Measurements from ENCODE around the gene IL2RG.

The IL2RG gene
- 35.4 to 55.6 (median 45.2) reads per million in 3 donors for total RNA-seq

GRCh38 chrX:71111141-71111843 lies at the start of gene IL2RG:
TSS of gene IL2RG (minus strand) at chrX:71111577. CDS start at chrX:71111539, 38 bp downstream.
- peaks cover 46% of the 10 kb centered on the region for H3K4me1 ChIP-seq (ENCODE audit: control insufficient read depth, insufficient read depth, low read length, poor library complexity, severe bottlenecking)
- no peaks in the 10 kb centered on the region for H3K27me3 ChIP-seq (replicated peaks; ENCODE audit: control insufficient read depth, insufficient read depth, low read length, poor library complexity, severe bottlenecking)
- peaks cover 13% of the 10 kb centered on the region for H3K36me3 ChIP-seq (ENCODE audit: control insufficient read depth, insufficient read depth, low read length)
- peak; percentile 70 to 82 (median 77) for DNase-seq
- peak within 1 kb of the TSS; percentile 61 for H3K4me3 ChIP-seq (ENCODE audit: insufficient read depth, low read depth, low read length, poor library complexity, severe bottlenecking)
- H3K27ac ChIP-seq (ENCODE audit: insufficient read depth, low read length, poor library complexity, severe bottlenecking): peak within 1 kb of the TSS; percentile 96
- H3K9me3 ChIP-seq (ENCODE audit: control insufficient read depth, low read length): no peaks in the 10 kb centered on the region

DNA sequence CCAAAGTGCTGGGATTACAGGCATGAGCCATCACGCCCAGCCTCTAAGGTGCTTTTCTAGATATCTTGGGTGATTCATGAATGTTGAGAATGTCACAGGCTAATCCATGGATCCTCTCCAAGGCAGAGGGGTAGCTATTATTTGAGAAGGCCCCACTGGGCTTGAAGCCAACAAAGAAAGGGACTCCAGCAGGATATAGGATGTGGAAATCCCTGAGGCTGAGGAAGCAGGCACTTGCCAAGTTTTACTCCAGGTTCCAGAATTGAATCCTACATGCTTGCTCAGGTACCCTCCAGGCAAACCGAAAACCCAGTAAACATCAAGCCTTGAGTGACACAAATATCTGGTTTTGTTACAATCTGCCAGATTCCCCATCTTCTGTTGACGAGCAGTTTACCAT lies 49.1 kb upstream of the IL2RG start:
- no peak for DNase-seq
- H3K27ac ChIP-seq (ENCODE audit: insufficient read depth, low read length, poor library complexity, severe bottlenecking): no peak overlapping the region
- H3K9me3 ChIP-seq (ENCODE audit: control insufficient read depth, low read length): no peaks in the 10 kb centered on the region
- no peaks in the 10 kb centered on the region for H3K4me1 ChIP-seq (ENCODE audit: control insufficient read depth, insufficient read depth, low read length, poor library complexity, severe bottlenecking)
- H3K27me3 ChIP-seq (replicated peaks; ENCODE audit: control insufficient read depth, insufficient read depth, low read length, poor library complexity, severe bottlenecking): no peaks in the 10 kb centered on the region
- H3K36me3 ChIP-seq (ENCODE audit: control insufficient read depth, insufficient read depth, low read length): no peaks in the 10 kb centered on the region
- no peak overlapping the region for H3K4me3 ChIP-seq (ENCODE audit: insufficient read depth, low read depth, low read length, poor library complexity, severe bottlenecking)

- Histone ChIP-seq H3K4me1 (ENCODE audit: control insufficient read depth, insufficient read depth, low read length, poor library complexity, severe bottlenecking) (no peaks in the 10 kb centered on the region), H3K36me3 (ENCODE audit: control insufficient read depth, insufficient read depth, low read length) (no peaks in the 10 kb centered on the region), H3K9me3 (ENCODE audit: control insufficient read depth, low read length) (no peaks in the 10 kb centered on the region), H3K27ac (ENCODE audit: insufficient read depth, low read length, poor library complexity, severe bottlenecking) (no peak overlapping the region), H3K4me3 (ENCODE audit: insufficient read depth, low read depth, low read length, poor library complexity, severe bottlenecking) (no peak overlapping the region), H3K27me3 (replicated peaks; ENCODE audit: control insufficient read depth, insufficient read depth, low read length, poor library complexity, severe bottlenecking) (no peaks in the 10 kb centered on the region)
- DNase-seq: no peak
These were observed 48.0 kb upstream of the IL2RG start for GRCh38 chrX:71159335-71159734.

GRCh38 chrX:71158603-71159002 lies 47.2 kb upstream of the IL2RG start:
- Histone ChIP-seq H3K4me1 (ENCODE audit: control insufficient read depth, insufficient read depth, low read length, poor library complexity, severe bottlenecking) (no peaks in the 10 kb centered on the region), H3K27me3 (replicated peaks; ENCODE audit: control insufficient read depth, insufficient read depth, low read length, poor library complexity, severe bottlenecking) (no peaks in the 10 kb centered on the region), H3K36me3 (ENCODE audit: control insufficient read depth, insufficient read depth, low read length) (no peaks in the 10 kb centered on the region), H3K27ac (ENCODE audit: insufficient read depth, low read length, poor library complexity, severe bottlenecking) (no peak overlapping the region), H3K9me3 (ENCODE audit: control insufficient read depth, low read length) (no peaks in the 10 kb centered on the region), H3K4me3 (ENCODE audit: insufficient read depth, low read depth, low read length, poor library complexity, severe bottlenecking) (no peak overlapping the region)
- DNase-seq: no peak

DNA sequence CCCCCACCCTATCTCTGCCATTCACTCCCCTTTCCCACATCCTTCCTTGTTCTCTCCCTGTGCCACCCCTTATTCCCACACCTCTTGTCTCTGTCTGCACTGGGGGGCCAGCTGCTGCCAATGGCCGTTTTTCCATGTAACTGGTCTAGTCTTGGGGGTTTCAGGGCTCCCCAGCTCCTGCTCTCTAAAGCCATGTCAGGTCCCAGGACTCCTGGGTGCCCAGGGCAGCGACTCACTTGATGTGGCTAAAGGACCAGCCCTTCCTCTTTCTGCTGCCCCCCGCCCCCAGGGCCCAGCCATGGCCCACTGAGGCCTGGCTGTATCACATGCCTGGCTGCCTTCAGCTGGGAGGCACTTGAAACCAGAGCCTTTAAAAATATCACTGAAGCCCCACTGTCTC lies 43.3 kb upstream of the IL2RG start:
- Histone ChIP-seq H3K4me1 (ENCODE audit: control insufficient read depth, insufficient read depth, low read length, poor library complexity, severe bottlenecking) (no peaks in the 10 kb centered on the region), H3K4me3 (ENCODE audit: insufficient read depth, low read depth, low read length, poor library complexity, severe bottlenecking) (no peak overlapping the region), H3K27ac (ENCODE audit: insufficient read depth, low read length, poor library complexity, severe bottlenecking) (no peak overlapping the region), H3K9me3 (ENCODE audit: control insufficient read depth, low read length) (no peaks in the 10 kb centered on the region), H3K27me3 (replicated peaks; ENCODE audit: control insufficient read depth, insufficient read depth, low read length, poor library complexity, severe bottlenecking) (no peaks in the 10 kb centered on the region), H3K36me3 (ENCODE audit: control insufficient read depth, insufficient read depth, low read length) (no peaks in the 10 kb centered on the region)
- DNase-seq: no peak

- no peaks in the 10 kb centered on the region for H3K27me3 ChIP-seq (replicated peaks; ENCODE audit: control insufficient read depth, insufficient read depth, low read length, poor library complexity, severe bottlenecking)
- H3K27ac ChIP-seq (ENCODE audit: insufficient read depth, low read length, poor library complexity, severe bottlenecking): no peak overlapping the region
- no peak overlapping the region for H3K4me3 ChIP-seq (ENCODE audit: insufficient read depth, low read depth, low read length, poor library complexity, severe bottlenecking)
- DNase-seq: no peak
- H3K4me1 ChIP-seq (ENCODE audit: control insufficient read depth, insufficient read depth, low read length, poor library complexity, severe bottlenecking): no peaks in the 10 kb centered on the region
- no peaks in the 10 kb centered on the region for H3K36me3 ChIP-seq (ENCODE audit: control insufficient read depth, insufficient read depth, low read length)
- H3K9me3 ChIP-seq (ENCODE audit: control insufficient read depth, low read length): no peaks in the 10 kb centered on the region
These were observed 42.8 kb upstream of the IL2RG start for GRCh38 chrX:71154196-71154595.

DNA sequence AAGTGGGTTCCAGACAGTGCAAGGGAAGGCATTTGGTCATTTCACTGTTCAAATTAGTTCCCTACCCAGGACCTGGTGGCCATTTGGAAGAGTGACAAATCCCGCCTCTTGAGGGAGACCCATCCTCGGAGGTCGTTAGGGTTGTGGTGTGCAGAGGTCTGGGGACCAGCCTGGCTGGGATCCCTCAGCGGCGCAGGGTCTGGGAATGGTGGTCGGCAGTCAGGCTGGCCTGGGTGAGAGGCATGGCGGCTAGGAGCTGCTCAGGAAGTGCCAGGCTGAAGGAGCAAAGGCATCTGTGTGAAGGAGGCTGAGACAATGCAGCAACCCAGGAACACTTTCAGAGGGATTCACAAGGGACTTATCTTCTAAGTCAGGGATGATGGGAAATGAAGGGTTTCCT lies 40.0 kb upstream of the IL2RG start:
- DNase-seq: no peak
- H3K4me1 ChIP-seq (ENCODE audit: control insufficient read depth, insufficient read depth, low read length, poor library complexity, severe bottlenecking): no peaks in the 10 kb centered on the region

GRCh38 chrX:71148278-71148663 lies 36.9 kb upstream of the IL2RG start:
- Histone ChIP-seq H3K27me3 (replicated peaks; ENCODE audit: control insufficient read depth, insufficient read depth, low read length, poor library complexity, severe bottlenecking) (no peaks in the 10 kb centered on the region), H3K9me3 (ENCODE audit: control insufficient read depth, low read length) (no peaks in the 10 kb centered on the region), H3K4me3 (ENCODE audit: insufficient read depth, low read depth, low read length, poor library complexity, severe bottlenecking) (no peak overlapping the region), H3K4me1 (ENCODE audit: control insufficient read depth, insufficient read depth, low read length, poor library complexity, severe bottlenecking) (peaks cover 9% of the 10 kb centered on the region), H3K27ac (ENCODE audit: insufficient read depth, low read length, poor library complexity, severe bottlenecking) (no peak overlapping the region), H3K36me3 (ENCODE audit: control insufficient read depth, insufficient read depth, low read length) (no peaks in the 10 kb centered on the region)
- no peak for DNase-seq

More for the DNA sequence above, 40.0 kb upstream of the IL2RG start:
- Histone ChIP-seq H3K9me3 (ENCODE audit: control insufficient read depth, low read length) (no peaks in the 10 kb centered on the region), H3K36me3 (ENCODE audit: control insufficient read depth, insufficient read depth, low read length) (no peaks in the 10 kb centered on the region), H3K27me3 (replicated peaks; ENCODE audit: control insufficient read depth, insufficient read depth, low read length, poor library complexity, severe bottlenecking) (no peaks in the 10 kb centered on the region), H3K27ac (ENCODE audit: insufficient read depth, low read length, poor library complexity, severe bottlenecking) (no peak overlapping the region), H3K4me3 (ENCODE audit: insufficient read depth, low read depth, low read length, poor library complexity, severe bottlenecking) (no peak overlapping the region)

- H3K36me3 ChIP-seq (ENCODE audit: control insufficient read depth, insufficient read depth, low read length): no peaks in the 10 kb centered on the region
- no peak overlapping the region for H3K4me3 ChIP-seq (ENCODE audit: insufficient read depth, low read depth, low read length, poor library complexity, severe bottlenecking)
- no peak overlapping the region for H3K27ac ChIP-seq (ENCODE audit: insufficient read depth, low read length, poor library complexity, severe bottlenecking)
- no peak for DNase-seq
- no peaks in the 10 kb centered on the region for H3K9me3 ChIP-seq (ENCODE audit: control insufficient read depth, low read length)
- H3K27me3 ChIP-seq (replicated peaks; ENCODE audit: control insufficient read depth, insufficient read depth, low read length, poor library complexity, severe bottlenecking): no peaks in the 10 kb centered on the region
- H3K4me1 ChIP-seq (ENCODE audit: control insufficient read depth, insufficient read depth, low read length, poor library complexity, severe bottlenecking): peaks cover 9% of the 10 kb centered on the region
These were observed 36.3 kb upstream of the IL2RG start for GRCh38 chrX:71147496-71148277.

- H3K9me3 ChIP-seq (ENCODE audit: control insufficient read depth, low read length): no peaks in the 10 kb centered on the region
- peaks cover 9% of the 10 kb centered on the region for H3K4me1 ChIP-seq (ENCODE audit: control insufficient read depth, insufficient read depth, low read length, poor library complexity, severe bottlenecking)
- peaks cover 3% of the 10 kb centered on the region for H3K36me3 ChIP-seq (ENCODE audit: control insufficient read depth, insufficient read depth, low read length)
- no peak for DNase-seq
- no peak within 1 kb of the TSS for H3K4me3 ChIP-seq (ENCODE audit: insufficient read depth, low read depth, low read length, poor library complexity, severe bottlenecking)
- H3K27me3 ChIP-seq (replicated peaks; ENCODE audit: control insufficient read depth, insufficient read depth, low read length, poor library complexity, severe bottlenecking): no peaks in the 10 kb centered on the region
- H3K27ac ChIP-seq (ENCODE audit: insufficient read depth, low read length, poor library complexity, severe bottlenecking): no peak within 1 kb of the TSS
These were observed 33.3 kb upstream of the IL2RG start, which contains the start of gene NLGN3 for GRCh38 chrX:71144651-71145050. TSS of gene NLGN3 (plus strand) at chrX:71144841. CDS start at chrX:71147750, 2,909 bp downstream.
